ENCODE measurements around the gene FYB1. TPM values are rescaled to one million over a fixed set of nuclear protein-coding genes. Genes with fewer than 3 reads are reported as not detected.

Gene FYB1
- not detected for total RNA-seq (ENCODE audit: unreplicated experiment)
- long read RNA-seq, result 0 reads

- Mint-ChIP-seq H3K4me3 (ENCODE audit: unreplicated experiment) (no peak within 1 kb of the TSS), H3K9me3 (ENCODE audit: unreplicated experiment) (no peaks in the 10 kb centered on the region), H3K36me3 (ENCODE audit: unreplicated experiment) (no peaks in the 10 kb centered on the region), H3K27me3 (ENCODE audit: unreplicated experiment) (no peaks in the 10 kb centered on the region), H3K27ac (ENCODE audit: unreplicated experiment) (no peak within 1 kb of the TSS), H3K4me1 (ENCODE audit: low read depth, unreplicated experiment) (peaks cover 9% of the 10 kb centered on the region)
- DNase-seq, result no peak
- TF ChIP-seq CTCF (IDR thresholded peaks at IDR 0.05; ENCODE audit: partially characterized antibody, unreplicated experiment), result no peak
Observed at GRCh38 chr5:39219437-39219836, at the start of gene FYB1. TSS of gene FYB1 (minus strand) at chr5:39219563. CDS start at chr5:39202960, 16,603 bp downstream.

GRCh38 chr5:39267186-39267585 lies 47.8 kb upstream of the FYB1 start:
- DNase-seq, result no peak
- Mint-ChIP-seq H3K4me1 (ENCODE audit: low read depth, unreplicated experiment) (no peaks in the 10 kb centered on the region), H3K27me3 (ENCODE audit: unreplicated experiment) (no peaks in the 10 kb centered on the region), H3K9me3 (ENCODE audit: unreplicated experiment) (no peaks in the 10 kb centered on the region), H3K27ac (ENCODE audit: unreplicated experiment) (no peak overlapping the region), H3K36me3 (ENCODE audit: unreplicated experiment) (no peaks in the 10 kb centered on the region), H3K4me3 (ENCODE audit: unreplicated experiment) (no peak overlapping the region)
- TF ChIP-seq CTCF (IDR thresholded peaks at IDR 0.05; ENCODE audit: partially characterized antibody, unreplicated experiment), result no peak

GRCh38 chr5:39266442-39266841 lies 47.1 kb upstream of the FYB1 start:
- TF ChIP-seq CTCF (IDR thresholded peaks at IDR 0.05; ENCODE audit: partially characterized antibody, unreplicated experiment), result no peak
- Mint-ChIP-seq H3K4me3 (ENCODE audit: unreplicated experiment) (no peak overlapping the region), H3K36me3 (ENCODE audit: unreplicated experiment) (no peaks in the 10 kb centered on the region), H3K9me3 (ENCODE audit: unreplicated experiment) (no peaks in the 10 kb centered on the region), H3K27me3 (ENCODE audit: unreplicated experiment) (no peaks in the 10 kb centered on the region), H3K27ac (ENCODE audit: unreplicated experiment) (no peak overlapping the region), H3K4me1 (ENCODE audit: low read depth, unreplicated experiment) (no peaks in the 10 kb centered on the region)
- no peak for DNase-seq

- DNase-seq, result no peak
- Mint-ChIP-seq H3K4me3 (ENCODE audit: unreplicated experiment) (no peak overlapping the region), H3K36me3 (ENCODE audit: unreplicated experiment) (no peaks in the 10 kb centered on the region), H3K4me1 (ENCODE audit: low read depth, unreplicated experiment) (no peaks in the 10 kb centered on the region), H3K9me3 (ENCODE audit: unreplicated experiment) (no peaks in the 10 kb centered on the region), H3K27me3 (ENCODE audit: unreplicated experiment) (no peaks in the 10 kb centered on the region), H3K27ac (ENCODE audit: unreplicated experiment) (no peak overlapping the region)
- no peak for TF ChIP-seq CTCF (IDR thresholded peaks at IDR 0.05; ENCODE audit: partially characterized antibody, unreplicated experiment)
Observed at GRCh38 chr5:39264528-39264927, 45.2 kb upstream of the FYB1 start.

- Mint-ChIP-seq H3K36me3 (ENCODE audit: unreplicated experiment) (no peaks in the 10 kb centered on the region), H3K4me3 (ENCODE audit: unreplicated experiment) (no peak overlapping the region)
- TF ChIP-seq CTCF (IDR thresholded peaks at IDR 0.05; ENCODE audit: partially characterized antibody, unreplicated experiment), result no peak
Observed at GRCh38 chr5:39262981-39263380, 43.6 kb upstream of the FYB1 start.

More at GRCh38 chr5:39262981-39263380, 43.6 kb upstream of the FYB1 start:
- no peak for DNase-seq
- no peaks in the 10 kb centered on the region for H3K27me3 Mint-ChIP-seq (ENCODE audit: unreplicated experiment)
- H3K9me3 Mint-ChIP-seq (ENCODE audit: unreplicated experiment), result no peaks in the 10 kb centered on the region
- H3K27ac Mint-ChIP-seq (ENCODE audit: unreplicated experiment), result no peak overlapping the region
- no peaks in the 10 kb centered on the region for H3K4me1 Mint-ChIP-seq (ENCODE audit: low read depth, unreplicated experiment)

Measured in glutamatergic neuron (in vitro differentiated cells).